NCI-H748 treated with DMSO at 0.1 percent for 48 hours (cell line): Measurements from ENCODE around the gene THAP7.
"Not testable (repeated sequence)": the region's sequence is repeated elsewhere in the genome, so short reads cannot be mapped to it uniquely, and the experiment has no call there.

ENCODE experiments used
- DNase-seq: peaks from one replicate; lab custom pipeline; 2025; lab: John Stamatoyannopoulos, UW

Gene THAP7

DNA sequence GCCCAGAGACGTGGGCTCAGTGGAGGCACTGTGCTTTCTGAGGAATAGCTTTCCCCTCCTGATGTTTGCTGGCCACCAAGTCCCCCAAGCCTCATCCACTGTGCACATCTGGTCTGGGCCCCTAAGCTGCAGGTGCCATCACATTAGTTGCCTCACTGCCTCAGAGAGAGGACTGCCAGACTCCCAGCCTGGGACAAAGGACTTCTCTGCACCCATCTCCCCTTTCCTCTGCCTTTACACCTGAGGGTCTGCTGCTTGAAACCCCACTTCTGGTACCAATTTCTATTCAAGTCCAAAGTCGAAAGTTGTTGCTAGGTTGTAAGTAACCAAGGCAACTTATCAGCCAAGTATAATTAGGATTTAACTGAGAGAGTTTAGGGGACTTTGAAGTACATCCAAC, 23.5 kb downstream of the THAP7 start:
- no peak for DNase-seq

DNA sequence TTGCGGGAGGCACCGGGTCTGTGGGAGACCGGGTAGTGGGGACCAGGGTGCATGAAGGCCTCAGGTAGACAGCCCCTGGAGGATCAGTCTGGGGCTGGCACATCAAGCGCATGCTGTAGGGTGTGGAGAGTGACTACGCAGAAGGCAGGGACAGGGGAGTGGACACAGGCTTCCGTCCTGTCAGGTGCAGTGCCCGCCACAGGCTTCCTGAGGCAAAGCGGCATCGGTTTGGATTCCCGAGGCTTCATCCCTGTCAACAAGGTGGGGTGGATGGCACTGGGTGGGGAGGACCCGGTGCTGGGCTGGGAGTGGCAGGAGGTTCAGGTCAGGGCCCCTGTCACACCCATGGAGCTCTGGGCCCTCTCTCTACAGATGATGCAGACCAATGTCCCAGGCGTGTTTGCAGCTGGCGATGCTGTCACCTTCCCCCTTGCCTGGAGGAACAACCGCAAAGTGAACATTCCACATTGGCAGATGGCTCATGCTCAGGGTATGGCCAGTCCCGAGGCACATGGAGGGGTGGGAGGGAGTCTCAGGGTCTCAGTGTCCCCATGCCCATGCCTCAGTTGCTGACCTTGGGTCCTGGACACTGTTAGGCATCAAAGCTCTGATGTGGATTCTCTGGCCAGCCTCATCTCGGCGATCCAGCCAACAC, 24.3 kb downstream of the THAP7 start:
- DNase-seq = no peak

DNA sequence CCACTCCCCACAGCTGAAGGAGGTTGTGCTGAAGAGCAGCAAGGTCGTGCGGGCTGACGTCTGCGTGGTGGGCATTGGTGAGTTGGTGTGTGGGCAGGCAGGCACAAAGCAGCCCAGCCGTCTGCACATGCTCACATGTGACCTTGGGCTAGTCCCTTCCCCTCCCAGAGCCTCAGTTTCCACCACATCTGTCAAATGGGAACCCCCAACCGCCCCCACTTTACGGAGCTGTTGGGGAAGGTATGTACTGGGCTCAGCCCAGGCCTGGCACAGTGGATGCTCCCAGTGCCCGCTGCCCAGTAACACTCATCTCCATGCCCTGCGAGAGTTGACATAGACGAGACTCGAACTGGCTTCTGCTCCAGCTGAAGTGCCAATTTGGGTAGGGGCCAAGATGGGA, 24.9 kb downstream of the THAP7 start:
- no peak for DNase-seq

DNA sequence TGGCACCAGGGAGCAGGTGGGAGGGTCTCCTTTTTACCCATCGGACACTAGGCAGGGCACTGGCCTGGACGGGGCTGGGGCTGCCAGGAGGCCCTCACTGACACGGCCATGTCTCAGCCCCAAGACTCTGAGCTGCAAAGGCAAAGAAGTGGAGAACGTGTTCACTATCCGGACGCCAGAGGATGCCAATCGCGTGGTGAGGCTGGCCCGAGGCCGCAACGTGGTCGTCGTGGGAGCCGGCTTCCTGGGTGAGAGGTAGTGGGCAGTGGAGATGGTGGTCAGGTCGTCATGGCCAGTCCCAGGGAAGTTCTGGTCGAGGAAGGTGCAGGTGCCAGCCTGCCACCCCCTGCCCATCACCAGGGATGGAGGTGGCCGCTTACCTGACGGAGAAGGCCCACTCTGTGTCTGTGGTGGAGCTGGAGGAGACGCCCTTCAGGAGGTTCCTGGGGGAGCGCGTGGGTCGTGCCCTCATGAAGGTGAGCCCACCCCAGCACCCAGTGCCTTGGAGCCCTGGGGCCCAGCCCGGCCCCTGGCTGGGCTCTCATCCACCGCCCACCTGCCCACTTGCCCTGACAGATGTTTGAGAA, 25.5 kb downstream of the THAP7 start:
- no peak for DNase-seq

DNA sequence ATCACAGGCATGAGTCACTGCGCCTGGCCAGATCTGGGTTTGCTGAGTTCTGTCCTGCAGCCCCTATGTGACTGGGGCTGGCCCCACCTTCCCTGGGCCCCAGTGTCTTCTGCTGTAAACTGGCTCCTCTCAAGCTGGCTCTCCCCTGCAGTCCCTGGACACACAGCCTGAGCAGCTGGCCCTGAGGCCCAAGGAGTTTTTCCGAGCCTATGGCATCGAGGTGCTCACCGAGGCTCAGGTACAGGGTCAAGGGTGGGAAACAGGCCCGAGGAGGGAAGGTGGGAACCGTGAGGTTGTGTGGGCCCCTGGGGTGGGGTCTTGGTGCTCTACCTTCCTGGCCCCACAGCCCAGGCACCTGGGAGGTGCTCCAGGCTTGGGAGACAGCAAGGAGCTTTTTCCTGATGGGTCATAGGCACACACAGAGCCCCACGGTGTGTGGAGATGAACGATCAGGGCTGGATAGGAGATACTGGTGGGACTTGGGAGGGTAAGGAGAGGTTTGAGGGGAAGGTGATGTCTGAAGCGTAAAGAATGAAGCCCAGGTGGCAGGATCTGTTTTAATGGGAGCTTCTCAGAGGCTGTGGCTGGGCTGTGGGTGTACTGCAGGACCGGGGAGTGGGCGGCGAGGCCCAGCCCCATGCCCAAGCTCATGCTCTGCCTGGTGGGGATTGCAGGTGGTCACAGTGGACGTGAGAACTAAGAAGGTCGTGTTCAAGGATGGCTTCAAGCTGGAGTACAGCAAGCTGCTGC, 26.2 kb downstream of the THAP7 start:
- DNase-seq = no peak

DNA sequence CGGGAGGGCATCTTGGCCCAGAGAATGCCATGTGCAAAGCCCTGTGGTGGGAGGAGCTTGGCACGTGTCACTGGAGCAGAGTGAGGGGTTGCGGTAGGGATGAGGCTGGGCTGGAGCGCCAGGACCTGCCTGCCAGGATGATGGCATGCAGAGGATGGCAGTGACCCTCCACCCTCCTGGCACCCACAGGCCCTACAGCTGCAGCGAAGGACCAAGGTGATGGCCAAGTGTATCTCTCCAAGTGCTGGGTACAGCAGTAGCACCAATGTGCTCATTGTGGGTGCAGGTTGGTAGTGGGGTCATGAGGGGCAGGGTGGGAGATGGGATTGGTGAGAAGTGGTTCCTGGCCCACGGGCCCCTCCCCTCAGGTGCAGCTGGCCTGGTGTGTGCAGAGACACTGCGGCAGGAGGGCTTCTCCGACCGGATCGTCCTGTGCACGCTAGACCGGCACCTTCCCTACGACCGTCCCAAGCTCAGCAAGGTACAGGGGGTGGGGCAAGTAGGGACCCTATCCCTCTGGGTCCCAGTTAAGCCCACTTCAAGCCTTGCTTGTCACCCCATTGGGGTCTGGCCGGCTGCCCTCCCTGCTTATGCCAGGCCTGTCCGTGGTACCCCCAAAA, 27.5 kb downstream of the THAP7 start:
- no peak for DNase-seq

DNA sequence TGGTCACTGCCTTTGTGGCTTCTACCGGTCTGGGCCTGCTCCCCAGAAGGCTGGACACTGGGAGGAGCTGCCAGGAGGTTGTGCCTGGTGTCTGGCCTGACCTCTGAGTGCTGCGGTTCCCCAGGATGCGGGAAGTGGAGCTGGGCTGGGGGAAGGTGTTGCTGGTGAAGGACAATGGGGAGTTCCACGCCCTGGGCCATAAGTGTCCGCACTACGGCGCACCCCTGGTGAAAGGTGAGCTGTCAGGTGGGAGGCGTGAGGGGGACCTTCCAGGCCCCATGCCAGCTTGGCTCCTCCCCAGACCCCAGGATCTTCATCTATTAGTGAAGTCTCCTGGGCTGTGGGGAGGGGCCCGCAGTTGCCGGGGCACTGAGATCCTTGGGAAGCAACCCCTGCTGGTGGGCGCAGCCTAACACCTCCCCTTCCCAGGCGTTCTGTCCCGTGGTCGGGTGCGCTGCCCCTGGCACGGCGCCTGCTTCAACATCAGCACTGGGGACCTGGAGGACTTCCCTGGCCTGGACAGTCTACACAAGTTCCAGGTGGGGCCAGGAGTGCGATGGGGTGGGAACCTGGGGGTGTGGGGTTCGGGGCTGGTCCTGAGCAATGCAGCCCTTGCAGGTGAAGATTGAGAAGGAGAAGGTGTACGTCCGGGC, 28.2 kb downstream of the THAP7 start:
- no peak for DNase-seq

DNA sequence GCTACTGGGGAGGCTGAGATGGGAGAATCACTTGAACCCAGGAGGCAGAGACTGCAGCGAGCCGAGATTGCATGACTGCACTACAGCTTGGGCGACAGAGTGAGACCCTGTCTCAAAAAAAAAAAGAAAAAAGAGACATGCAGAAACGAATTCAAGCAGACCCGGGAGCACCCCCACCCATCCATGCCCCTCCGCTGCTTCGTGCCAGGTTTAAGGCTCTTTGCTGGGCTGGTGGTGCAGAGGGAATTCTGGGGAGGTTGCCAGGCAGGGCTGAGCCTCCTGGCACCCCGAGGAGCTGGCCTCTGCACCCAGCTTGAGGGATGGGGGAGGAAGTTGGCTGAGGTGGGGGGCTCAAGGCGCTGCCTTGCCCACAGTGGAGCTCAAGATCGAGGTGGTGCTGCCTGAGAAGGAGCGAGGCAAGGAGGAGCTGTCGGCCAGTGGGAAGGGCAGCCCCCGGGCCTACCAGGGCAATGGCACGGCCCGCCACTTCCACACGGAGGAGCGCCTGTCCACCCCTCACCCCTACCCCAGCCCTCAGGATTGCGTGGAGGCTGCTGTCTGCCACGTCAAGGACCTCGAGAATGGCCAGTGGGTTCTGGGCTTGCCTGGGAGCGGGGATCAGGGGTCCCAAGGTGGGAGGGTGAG, 28.9 kb downstream of the THAP7 start:
- no peak for DNase-seq

DNA sequence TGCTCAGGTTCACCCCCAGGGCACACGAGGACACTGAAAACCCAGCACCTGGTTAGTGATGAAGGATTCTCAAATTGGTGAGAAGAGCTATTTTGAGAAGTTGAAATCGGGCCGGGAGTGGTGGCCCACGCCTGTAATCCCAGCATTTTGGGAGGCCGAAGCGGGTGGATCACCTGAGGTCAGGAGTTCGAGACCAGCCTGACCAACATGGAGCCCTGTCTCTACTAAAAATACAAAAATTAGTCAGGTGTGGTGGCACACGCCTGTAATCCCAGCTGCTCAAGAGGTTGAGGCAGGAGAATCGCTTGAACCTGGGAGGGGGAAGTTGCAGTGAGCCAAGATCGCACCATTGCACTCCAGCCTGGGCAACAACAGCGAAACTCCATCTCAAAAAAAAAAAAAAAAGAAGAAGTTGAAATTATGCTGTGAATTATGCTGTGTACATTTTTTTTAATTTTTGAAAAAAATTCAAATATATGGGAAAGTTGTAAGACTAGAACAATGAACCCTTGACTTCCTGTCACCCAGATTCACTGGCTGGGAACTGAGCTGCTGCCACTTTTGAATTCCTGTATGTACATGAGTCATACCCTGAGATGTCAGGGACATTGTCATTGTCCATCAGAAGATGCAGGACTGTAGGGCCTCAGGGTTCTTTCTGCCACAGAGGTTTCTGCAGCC, 29.8 kb downstream of the THAP7 start:
- not testable (repeated sequence) for DNase-seq

DNA sequence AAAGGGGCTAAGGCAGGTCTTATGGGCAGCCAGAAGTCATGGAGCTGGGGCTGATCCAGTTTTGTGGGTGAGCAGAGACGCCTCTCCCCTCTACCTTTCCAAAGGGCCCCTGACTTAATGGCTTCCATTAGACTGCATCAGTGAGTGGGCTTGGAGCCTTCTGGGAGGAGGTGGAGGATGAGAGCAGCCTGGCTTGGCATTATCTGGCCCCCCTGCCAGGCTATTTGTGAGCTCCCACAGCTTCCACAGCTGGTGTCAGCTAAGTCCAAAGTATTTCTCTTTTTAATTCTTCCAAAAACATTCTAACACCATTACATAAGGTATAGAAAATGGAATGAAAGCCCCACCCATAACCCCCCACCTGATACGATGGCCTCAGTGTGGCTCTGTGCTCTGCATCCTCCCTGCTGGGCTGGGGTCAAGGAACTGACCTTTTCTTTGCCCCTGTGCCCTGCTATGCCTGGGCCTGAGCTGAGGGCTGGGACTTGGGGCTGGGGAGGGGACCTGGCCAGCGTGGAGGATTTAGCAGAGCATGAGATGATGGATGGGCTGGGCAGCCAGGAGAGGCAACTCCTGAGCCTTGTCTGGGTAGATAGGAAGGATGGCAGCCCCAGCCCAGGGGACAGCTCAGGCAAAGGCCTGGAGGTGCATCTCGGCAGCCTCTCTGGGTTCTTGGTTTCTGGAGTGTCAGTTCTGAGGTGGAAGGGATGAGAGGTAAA, 30.8 kb downstream of the THAP7 start:
- no peak for DNase-seq

DNA sequence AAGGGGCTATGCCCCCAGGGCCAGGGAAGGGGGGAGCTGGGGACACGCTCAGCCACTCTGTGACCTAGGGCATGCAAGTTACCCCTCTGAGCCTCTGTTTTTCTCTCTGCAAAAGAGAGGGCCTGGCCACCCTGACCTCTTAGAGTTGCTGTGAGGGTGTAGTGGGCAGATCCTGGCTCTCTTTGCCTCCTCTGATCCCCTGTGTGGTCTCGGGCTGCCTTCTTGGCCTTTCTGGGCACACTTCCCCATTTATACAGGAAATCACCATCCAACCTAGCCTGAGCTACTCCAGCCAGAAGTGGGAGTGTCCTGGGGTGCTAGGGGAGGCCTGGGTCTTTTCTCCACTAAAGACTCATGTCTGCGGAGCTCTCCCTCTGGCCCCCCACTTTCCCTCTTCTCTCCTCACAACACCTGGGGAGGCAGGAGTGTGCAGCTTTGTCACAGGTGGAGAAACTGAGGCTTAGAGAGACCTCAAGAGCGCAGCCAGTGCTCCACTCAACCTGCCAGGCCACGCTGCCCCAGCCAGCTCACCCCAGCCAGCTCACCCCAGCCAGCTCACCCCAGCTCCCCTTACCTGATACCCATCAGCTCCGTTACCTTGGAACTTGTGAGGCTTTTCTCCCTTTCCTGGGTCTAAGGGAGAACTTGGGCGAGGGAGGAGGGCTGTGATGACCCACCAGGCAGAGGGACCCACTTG, 33.5 kb downstream of the THAP7 start:
- DNase-seq = no peak

DNA sequence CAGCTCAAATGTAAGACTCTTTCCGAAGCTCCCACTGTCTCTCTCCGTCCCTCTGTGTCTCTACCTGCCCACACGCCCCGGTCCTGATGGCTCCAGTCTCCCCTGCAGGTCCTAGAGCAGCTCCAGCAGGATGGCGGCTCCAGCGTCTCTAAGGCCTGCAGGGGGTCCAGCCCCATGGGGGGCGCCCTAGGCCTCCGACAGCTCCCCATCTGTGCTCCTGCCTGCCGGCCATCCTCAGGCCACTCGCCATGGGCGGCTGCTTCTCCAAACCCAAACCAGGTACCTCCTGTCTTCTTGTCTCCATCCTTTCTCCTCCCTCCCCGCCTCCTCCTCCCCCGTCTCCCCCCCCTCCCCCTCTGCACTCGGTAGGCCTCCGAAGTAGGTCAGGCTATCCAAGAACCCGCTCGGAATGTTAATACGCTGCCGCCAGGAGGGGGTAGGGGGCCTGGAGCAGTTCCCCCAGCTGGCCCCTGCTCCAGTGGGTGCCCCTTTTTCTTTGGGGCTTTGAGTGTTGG, 34.2 kb downstream of the THAP7 start:
- DNase-seq = no peak

DNA sequence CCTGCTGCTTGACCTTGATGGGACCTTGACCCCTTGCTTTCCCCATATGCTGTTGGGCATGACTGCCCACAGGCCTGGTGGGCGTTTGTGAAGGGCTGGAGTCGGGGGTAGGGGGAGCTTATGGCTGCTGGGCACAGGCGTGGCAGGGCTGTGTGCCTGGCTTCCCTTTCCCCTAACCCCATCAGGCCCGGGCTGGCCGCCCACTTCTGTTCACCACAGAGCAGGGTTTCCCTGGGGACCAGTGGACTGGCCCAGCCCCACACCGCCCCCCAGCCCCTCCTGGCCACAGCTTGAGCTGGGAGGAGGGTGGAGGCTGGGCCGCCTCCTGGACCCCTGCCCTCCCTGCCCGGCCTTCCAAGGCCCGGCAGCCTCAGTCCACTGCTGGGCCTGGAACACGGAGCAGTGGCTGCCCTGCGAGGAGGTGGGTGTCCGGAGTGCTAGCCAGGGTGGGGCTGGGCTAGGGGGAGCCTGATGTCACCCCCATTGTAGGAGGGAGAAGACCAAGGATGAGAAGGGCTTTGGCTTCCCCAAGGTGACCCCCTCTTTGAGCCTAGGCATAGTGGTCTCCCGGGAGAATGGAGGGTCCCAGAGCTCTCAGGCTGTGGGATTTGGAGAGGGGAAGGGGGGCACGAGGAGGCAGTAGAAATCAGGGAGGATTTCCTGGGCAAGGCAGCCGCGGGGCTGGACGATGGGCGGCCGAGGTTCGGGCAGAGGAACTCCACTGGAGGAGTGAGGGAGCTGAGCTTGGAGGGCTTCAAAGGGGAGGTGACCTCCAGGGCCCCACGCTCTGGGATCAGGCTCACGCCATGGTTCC, 34.8 kb downstream of the THAP7 start, which contains the start of gene AIFM3:
TSS of gene AIFM3 (plus strand) at position 373 of the 814 bp plus-strand sequence. CDS start 690 bp downstream, outside the sequence.
- DNase-seq = no peak

DNA sequence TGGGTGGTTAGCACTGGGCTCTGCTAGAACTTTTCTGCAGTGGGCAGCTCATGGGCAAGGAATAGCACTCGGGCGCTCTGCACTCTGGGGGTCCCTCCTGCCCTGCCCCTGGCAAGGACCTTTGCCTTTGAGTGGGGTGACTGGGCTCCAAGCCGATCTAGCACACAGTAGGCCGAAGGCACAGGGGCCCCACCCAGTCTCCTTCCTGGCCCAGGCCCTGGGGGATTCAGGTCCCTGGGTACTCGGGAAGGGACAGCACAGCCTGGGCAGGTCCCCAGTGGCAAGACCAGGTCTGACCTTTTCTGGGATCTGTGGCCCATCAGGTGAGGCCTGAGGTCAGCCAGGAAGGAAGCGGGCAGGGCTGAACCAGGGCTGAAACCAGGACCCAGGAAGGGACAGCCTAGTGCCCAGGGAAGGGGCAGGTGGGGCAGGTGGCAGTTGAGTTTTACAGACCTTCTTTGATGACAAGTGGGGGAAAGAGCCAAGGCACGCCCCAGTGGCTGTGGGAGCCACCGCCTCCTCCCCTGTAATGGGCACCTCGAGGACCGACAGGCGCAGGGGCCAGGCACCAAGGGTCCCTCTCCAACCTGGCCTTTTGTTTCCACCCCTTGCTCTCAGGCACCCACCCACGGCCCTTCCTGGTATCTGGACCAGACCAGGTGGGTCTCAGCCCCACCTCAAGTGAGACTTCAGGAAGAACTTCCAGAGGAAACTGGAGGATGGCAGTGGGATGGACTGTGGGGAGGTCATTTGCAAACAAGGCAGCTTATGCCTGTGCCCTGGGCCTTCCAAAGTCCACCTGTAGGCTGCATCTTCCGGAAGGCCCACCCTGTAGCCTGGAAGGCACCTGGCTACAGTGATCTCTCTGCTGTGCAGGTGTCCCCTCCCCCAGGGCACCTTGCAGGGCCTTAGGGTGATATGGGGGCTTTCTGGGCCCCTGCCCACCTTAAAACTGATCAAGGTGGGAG, 35.7 kb downstream of the THAP7 start:
- DNase-seq = no peak

DNA sequence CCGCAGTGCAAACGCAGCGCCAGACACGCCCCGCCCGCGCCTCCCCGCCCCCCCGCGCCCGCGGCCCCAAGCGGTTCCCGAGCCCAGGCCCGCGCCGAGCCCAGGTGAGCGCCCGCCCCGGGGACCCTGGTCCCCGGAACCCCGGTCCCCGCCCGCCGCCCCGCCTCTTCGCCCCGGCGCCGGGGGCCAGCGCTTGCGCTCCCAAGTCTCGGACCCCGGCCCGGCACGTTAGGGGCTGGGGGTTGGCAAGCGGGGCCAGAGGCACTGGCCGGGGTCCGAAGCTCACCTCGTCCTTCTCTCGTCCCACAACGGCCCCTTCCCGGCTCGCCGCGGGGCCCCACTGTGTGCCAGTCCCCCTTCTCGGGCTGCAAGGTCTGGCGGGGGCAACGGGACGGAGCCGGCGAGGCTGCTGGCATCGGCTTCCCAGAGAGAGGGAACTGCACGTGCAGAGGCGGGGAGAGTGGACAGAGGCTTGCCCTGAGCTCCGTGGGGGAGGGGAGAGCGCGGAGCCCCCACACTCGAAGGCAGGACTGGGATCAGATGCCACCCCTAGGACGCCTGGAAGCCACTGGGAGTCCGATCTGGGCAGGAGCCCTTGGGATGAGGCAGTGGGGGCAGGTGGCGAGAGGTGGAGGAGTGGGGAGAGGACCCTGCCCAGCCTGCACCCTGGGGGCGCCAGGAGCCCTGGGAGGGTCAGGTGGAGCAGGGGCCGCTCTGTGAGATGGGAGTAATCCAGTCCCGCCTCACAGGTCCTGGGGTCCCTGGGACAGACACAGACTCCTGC, 36.6 kb downstream of the THAP7 start:
- no peak for DNase-seq

DNA sequence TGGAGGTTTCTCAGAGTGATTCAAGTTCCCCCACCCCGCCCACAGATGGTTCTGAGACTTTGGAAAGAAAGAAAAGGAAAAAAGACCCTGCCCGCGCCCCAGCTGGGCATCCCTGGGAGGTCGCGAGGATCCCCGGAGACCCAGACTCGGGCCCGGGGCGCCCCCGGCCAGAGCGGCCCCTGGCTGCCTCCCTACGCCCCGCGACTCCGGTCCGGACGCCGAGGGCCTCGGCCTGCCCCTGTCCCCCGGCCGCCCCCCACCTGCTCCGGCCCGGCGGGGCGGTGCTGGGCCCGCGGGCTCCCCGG, 37.2 kb downstream of the THAP7 start:
- no peak for DNase-seq
